Measurements from ENCODE around the gene ATG4C. TPM values are rescaled to one million over a fixed set of nuclear protein-coding genes. Genes with fewer than 3 reads are reported as not detected.

ATG4C gene
- total RNA-seq, 1 experiment from 2014 or later: 6.5 TPM

DNA sequence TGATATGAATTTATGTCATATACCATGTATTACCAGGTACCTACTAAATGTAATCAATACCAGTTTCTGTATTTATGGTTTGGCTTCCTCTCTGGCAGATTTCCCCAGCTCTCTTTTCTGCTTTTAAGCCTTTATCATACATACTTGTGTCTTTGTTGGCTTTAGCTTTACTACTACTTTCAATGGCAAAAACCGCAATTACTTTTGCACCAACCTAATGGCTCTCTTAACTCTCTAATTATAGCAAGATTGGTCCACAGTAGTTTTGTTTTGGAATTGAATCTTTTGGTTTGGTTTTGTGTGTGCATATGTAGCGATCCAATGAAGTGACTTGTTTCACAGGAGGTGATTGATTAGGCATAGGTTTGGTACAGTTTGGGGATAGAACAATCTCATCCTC, 93.6 kb downstream of the ATG4C start:
- DNase-seq (ENCODE audit: low read depth, low spot score) (no peak), ATAC-seq (no peak)
- BruUV-seq (replicated peaks): no TSS peak
- ChIA-PET POLR2A (no interaction called here), CTCF (no interaction called here)
- Histone ChIP-seq H3K4me3 (ENCODE audit: low read depth in 2 of 2, low read length in 2 of 2) (no peak overlapping the region), H3K27me3 (ENCODE audit: control insufficient read depth, insufficient read depth, low read length) (peaks cover 6% of the 10 kb centered on the region; the same call in 1 of the 2 replicates), H3K4me1 (ENCODE audit: control insufficient read depth, insufficient read depth, low read length) (no peaks in the 10 kb centered on the region), H3K9me3 (ENCODE audit: control insufficient read depth, insufficient read depth, low read depth, low read length) (no peaks in the 10 kb centered on the region), H3K27ac (ENCODE audit: low read length) (no peak overlapping the region), H3K36me3 (ENCODE audit: control insufficient read depth, insufficient read depth, low read length) (no peaks in the 10 kb centered on the region)
- TF ChIP-seq, protein P1, sequence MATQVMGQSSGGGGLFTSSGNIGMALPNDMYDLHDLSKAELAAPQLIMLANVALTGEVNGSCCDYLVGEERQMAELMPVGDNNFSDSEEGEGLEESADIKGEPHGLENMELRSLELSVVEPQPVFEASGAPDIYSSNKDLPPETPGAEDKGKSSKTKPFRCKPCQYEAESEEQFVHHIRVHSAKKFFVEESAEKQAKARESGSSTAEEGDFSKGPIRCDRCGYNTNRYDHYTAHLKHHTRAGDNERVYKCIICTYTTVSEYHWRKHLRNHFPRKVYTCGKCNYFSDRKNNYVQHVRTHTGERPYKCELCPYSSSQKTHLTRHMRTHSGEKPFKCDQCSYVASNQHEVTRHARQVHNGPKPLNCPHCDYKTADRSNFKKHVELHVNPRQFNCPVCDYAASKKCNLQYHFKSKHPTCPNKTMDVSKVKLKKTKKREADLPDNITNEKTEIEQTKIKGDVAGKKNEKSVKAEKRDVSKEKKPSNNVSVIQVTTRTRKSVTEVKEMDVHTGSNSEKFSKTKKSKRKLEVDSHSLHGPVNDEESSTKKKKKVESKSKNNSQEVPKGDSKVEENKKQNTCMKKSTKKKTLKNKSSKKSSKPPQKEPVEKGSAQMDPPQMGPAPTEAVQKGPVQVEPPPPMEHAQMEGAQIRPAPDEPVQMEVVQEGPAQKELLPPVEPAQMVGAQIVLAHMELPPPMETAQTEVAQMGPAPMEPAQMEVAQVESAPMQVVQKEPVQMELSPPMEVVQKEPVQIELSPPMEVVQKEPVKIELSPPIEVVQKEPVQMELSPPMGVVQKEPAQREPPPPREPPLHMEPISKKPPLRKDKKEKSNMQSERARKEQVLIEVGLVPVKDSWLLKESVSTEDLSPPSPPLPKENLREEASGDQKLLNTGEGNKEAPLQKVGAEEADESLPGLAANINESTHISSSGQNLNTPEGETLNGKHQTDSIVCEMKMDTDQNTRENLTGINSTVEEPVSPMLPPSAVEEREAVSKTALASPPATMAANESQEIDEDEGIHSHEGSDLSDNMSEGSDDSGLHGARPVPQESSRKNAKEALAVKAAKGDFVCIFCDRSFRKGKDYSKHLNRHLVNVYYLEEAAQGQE (IDR thresholded peaks at IDR 0.05; ENCODE audit: insufficient read depth in 1 of 2, low read depth in 2 of 2, low read length in 1 of 2): no peak
- TF ChIP-seq TCF7L2 (IDR thresholded peaks at IDR 0.05; ENCODE audit: low read depth, low read length) (no peak), SIN3A (IDR thresholded peaks at IDR 0.05; ENCODE audit: borderline replicate concordance, insufficient read depth, low read depth, low read length) (no peak), CTCF (IDR thresholded peaks at IDR 0.05) (no peak), POLR2AphosphoS5 (IDR thresholded peaks at IDR 0.05; ENCODE audit: low read depth, low read length) (no peak)
- in situ Hi-C loops (cut with HindIII; ENCODE audit: low pct_unique_long_range_greater_than_20kb, low sequenced_read_pairs): no loop called here
- intact Hi-C loops (cut with micrococcal nuclease; ENCODE audit: unreplicated experiment): no loop called here

DNA sequence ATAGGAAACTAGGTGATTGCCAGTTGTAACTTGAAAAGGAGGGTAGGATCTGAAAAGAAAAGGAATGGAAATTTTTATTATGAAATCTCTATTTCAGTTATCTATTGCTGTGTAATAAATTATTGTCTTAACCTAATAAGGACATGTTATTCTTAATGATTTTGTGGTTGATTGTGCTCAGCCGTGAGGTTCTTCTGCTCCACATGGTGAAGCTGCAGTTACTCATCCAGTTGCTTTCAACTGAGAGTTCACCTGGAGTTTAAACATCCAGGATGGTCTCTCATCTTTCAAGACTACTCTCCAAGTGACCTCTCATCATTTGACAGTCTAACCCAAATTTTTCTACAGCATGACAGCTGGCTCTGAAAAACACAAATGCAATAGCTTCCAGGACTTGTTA, 96.0 kb downstream of the ATG4C start:
- H3K27ac ChIP-seq (ENCODE audit: low read length): no peak overlapping the region
- no peaks in the 10 kb centered on the region for H3K36me3 ChIP-seq (ENCODE audit: control insufficient read depth, insufficient read depth, low read length)
- peaks cover 13% of the 10 kb centered on the region for H3K27me3 ChIP-seq (ENCODE audit: control insufficient read depth, insufficient read depth, low read length)
- no peaks in the 10 kb centered on the region for H3K4me1 ChIP-seq (ENCODE audit: control insufficient read depth, insufficient read depth, low read length)
- in situ Hi-C loops (cut with HindIII; ENCODE audit: low pct_unique_long_range_greater_than_20kb, low sequenced_read_pairs): no loop called here
- TF ChIP-seq, protein P1 (IDR thresholded peaks at IDR 0.05; ENCODE audit: insufficient read depth in 1 of 2, low read depth in 2 of 2, low read length in 1 of 2): no peak
- TF ChIP-seq CTCF (IDR thresholded peaks at IDR 0.05) (no peak), SIN3A (IDR thresholded peaks at IDR 0.05; ENCODE audit: borderline replicate concordance, insufficient read depth, low read depth, low read length) (no peak), POLR2AphosphoS5 (IDR thresholded peaks at IDR 0.05; ENCODE audit: low read depth, low read length) (no peak), TCF7L2 (IDR thresholded peaks at IDR 0.05; ENCODE audit: low read depth, low read length) (no peak)
- ChIA-PET POLR2A (no interaction called here), CTCF (no interaction called here)
- DNase-seq (ENCODE audit: low read depth, low spot score) (no peak), ATAC-seq (no peak)
- no TSS peak for BruUV-seq (replicated peaks)
- H3K4me3 ChIP-seq (ENCODE audit: low read depth in 2 of 2, low read length in 2 of 2): no peak overlapping the region
- intact Hi-C loops (cut with micrococcal nuclease; ENCODE audit: unreplicated experiment): no loop called here
- no peaks in the 10 kb centered on the region for H3K9me3 ChIP-seq (ENCODE audit: control insufficient read depth, insufficient read depth, low read depth, low read length)

Measured in Panc1 (cell line).